NCI-H774 (cell line): Measurements from ENCODE around the gene PEMT.

Source experiments
- DNase-seq: peaks from one replicate; lab custom pipeline; 2025; lab: John Stamatoyannopoulos, UW

Gene PEMT

GRCh38 chr17:17535957-17536356 is 55.6 kb downstream of the PEMT start:
- no peak for DNase-seq

GRCh38 chr17:17533901-17534441 is 57.5 kb downstream of the PEMT start:
- DNase-seq: peak; percentile 38

GRCh38 chr17:17532991-17533390 is 58.5 kb downstream of the PEMT start:
- DNase-seq: no peak

- DNase-seq: no peak
These were observed 60.4 kb downstream of the PEMT start for GRCh38 chr17:17531156-17531555.

- no peak for DNase-seq
These were observed 62.5 kb downstream of the PEMT start for GRCh38 chr17:17528696-17529652.

- DNase-seq: no peak
These were observed 63.5 kb downstream of the PEMT start for GRCh38 chr17:17527956-17528500.

GRCh38 chr17:17527534-17527933 is 64.0 kb downstream of the PEMT start:
- DNase-seq: no peak

GRCh38 chr17:17526369-17526768 is 65.1 kb downstream of the PEMT start:
- DNase-seq: no peak

GRCh38 chr17:17525956-17526355 is 65.6 kb downstream of the PEMT start:
- no peak for DNase-seq

- no peak for DNase-seq
These were observed 66.2 kb downstream of the PEMT start for GRCh38 chr17:17525311-17525710.

GRCh38 chr17:17523731-17524490 is 67.6 kb downstream of the PEMT start:
- no peak for DNase-seq

- DNase-seq: no peak
These were observed 68.3 kb downstream of the PEMT start for GRCh38 chr17:17523001-17523730.

GRCh38 chr17:17520599-17521232 is 70.8 kb downstream of the PEMT start:
- no peak for DNase-seq

- no peak for DNase-seq
These were observed 71.6 kb downstream of the PEMT start for GRCh38 chr17:17519886-17520285.

- DNase-seq: no peak
These were observed 72.6 kb downstream of the PEMT start for GRCh38 chr17:17518951-17519350.

GRCh38 chr17:17518014-17518413 is 73.5 kb downstream of the PEMT start:
- DNase-seq: no peak

GRCh38 chr17:17516941-17517720 is 74.4 kb downstream of the PEMT start:
- no peak for DNase-seq

GRCh38 chr17:17515934-17516930 is 75.3 kb downstream of the PEMT start:
- no peak for DNase-seq
